Endothelial cell of umbilical vein (primary cell): ENCODE results near the gene MYDGF.

Source experiments
- EZH2 ChIP-seq: IDR thresholded peaks from 2 replicates; pipeline ENCODE4 v1.6.1; 2012; ENCODE audit warnings: borderline replicate concordance, low read depth, mild to moderate bottlenecking, moderate library complexity, low read length, inconsistent platforms; ENCODE audit not compliant: severe bottlenecking
- FOS ChIP-seq: IDR thresholded peaks from 2 replicates; pipeline ENCODE4 v1.6.1; 2011; ENCODE audit warnings: mild to moderate bottlenecking, low read length, moderate library complexity, borderline replicate concordance; ENCODE audit not compliant: insufficient read depth
- GATA2 ChIP-seq: IDR thresholded peaks from 2 replicates; pipeline ENCODE4 v1.7.0; 2011; ENCODE audit warnings: low read depth, mild to moderate bottlenecking, moderate library complexity, mixed read lengths, low read length; ENCODE audit not compliant: insufficient read length, insufficient read depth
- JUN ChIP-seq: IDR thresholded peaks from 2 replicates; pipeline ENCODE4 v1.6.1; 2011; ENCODE audit warnings: borderline replicate concordance, low read depth; ENCODE audit not compliant: insufficient read length, insufficient read depth
- MYC ChIP-seq: IDR thresholded peaks from one replicate; pipeline ENCODE4 v1.6.1; 2011; ENCODE audit warnings: mild to moderate bottlenecking, low read depth, low read length
- POLR2A ChIP-seq: IDR thresholded peaks from 2 replicates; pipeline ENCODE4 v1.6.1; 2012; ENCODE audit warnings: low read depth, mild to moderate bottlenecking, control low read depth, low read length
- POLR2AphosphoS5 ChIP-seq: IDR thresholded peaks from 2 replicates; pipeline ENCODE4 v1.6.1; 2012; ENCODE audit warnings: low read depth, mild to moderate bottlenecking, control low read depth, low read length, moderate library complexity; ENCODE audit not compliant: insufficient read depth
- TF ChIP-seq, protein P1 (sequence below), 2 donors: IDR thresholded peaks; 1 replicate in 1 of 2; 2 replicates in 1 of 2; pipeline ENCODE4 v1.5.1; 2011; ENCODE audit warnings: low read length in 2 of 2, mild to moderate bottlenecking in 2 of 2, moderate library complexity in 2 of 2, control low read depth in 1 of 2, inconsistent platforms in 1 of 2, low read depth in 1 of 2; ENCODE audit not compliant: insufficient read depth in 1 of 2; ENCODE audit errors: extremely low read depth in 1 of 2
- TF ChIP-seq, protein P2 (sequence below): IDR thresholded peaks from 2 replicates; pipeline ENCODE4 v1.6.1; 2011; ENCODE audit not compliant: insufficient read depth, insufficient read length

DNA sequence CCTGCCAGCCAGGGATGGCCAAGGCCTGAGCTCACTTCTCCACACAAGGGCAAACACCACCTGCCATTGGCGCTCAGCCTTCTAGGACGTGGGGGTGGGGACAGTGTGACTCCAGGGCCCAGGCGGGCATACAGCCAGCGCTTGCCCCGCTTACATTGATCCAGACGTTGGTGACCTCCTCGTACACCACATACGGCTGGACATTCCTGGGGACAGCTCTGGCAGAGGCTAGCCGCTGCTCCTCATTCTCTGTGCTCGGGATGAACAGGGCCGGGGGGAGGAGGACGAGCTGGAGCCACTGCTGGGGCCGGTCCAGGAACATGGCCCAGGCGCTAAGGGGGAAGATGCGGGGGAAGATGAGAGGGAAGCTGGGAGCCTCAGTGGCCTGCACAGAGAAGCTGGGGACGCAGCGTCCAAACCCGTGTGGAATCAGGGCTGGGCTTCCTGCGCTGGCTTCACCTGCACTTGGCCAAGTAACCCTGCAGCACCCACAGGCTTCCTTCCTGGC, 25.1 kb upstream of the MYDGF start:
- TF ChIP-seq POLR2A (no peak), FOS (no peak), EZH2 (no peak), POLR2AphosphoS5 (no peak), GATA2 (no peak), MYC (no peak), JUN (no peak)
- TF ChIP-seq, protein P1, sequence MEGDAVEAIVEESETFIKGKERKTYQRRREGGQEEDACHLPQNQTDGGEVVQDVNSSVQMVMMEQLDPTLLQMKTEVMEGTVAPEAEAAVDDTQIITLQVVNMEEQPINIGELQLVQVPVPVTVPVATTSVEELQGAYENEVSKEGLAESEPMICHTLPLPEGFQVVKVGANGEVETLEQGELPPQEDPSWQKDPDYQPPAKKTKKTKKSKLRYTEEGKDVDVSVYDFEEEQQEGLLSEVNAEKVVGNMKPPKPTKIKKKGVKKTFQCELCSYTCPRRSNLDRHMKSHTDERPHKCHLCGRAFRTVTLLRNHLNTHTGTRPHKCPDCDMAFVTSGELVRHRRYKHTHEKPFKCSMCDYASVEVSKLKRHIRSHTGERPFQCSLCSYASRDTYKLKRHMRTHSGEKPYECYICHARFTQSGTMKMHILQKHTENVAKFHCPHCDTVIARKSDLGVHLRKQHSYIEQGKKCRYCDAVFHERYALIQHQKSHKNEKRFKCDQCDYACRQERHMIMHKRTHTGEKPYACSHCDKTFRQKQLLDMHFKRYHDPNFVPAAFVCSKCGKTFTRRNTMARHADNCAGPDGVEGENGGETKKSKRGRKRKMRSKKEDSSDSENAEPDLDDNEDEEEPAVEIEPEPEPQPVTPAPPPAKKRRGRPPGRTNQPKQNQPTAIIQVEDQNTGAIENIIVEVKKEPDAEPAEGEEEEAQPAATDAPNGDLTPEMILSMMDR (IDR thresholded peaks at IDR 0.05; ENCODE audit: extremely low read depth in 1 of 2, insufficient read depth in 1 of 2, low read depth in 1 of 2, low read length in 2 of 2): no peak
- TF ChIP-seq, protein P2, sequence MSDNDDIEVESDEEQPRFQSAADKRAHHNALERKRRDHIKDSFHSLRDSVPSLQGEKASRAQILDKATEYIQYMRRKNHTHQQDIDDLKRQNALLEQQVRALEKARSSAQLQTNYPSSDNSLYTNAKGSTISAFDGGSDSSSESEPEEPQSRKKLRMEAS: no peak
